Urothelium cell line (cell line): ENCODE results near the gene S100A14.

ENCODE experiments used
- DNase-seq: peaks from one replicate; pipeline ENCODE4 v3.0.0; 2011; ENCODE audit warnings: low spot score, mixed read lengths
- FAIRE-seq: peaks from 2 replicates; lab custom pipeline; 2011; peaks lifted over from hg19 to GRCh38; lab: Jason Lieb, UNC

S100A14 gene

GRCh38 chr1:153566414-153567371, 49.4 kb downstream of the S100A14 start:
- peak; percentile 97 for DNase-seq
- FAIRE-seq: peak; percentile 85

GRCh38 chr1:153565529-153566374, 50.4 kb downstream of the S100A14 start, which contains the start of gene S100A2:
Gene S100A2 (minus strand): TSS chr1:153565844. CDS start chr1:153563877, 1,967 bp downstream.
- FAIRE-seq (peak; percentile 56), DNase-seq (peak; percentile 87)
